GM12878 (cell line): Measurements from ENCODE around the gene SMARCA4. TPM values are rescaled to one million over a fixed set of nuclear protein-coding genes. Genes with fewer than 3 reads are reported as not detected.

Experiments
- ATAC-seq: fragments of 200-7000 bp; cut with Tn5 transposase; 3 replicates; pipeline ENCODE4 v1.9.1; 2020; ENCODE audit warnings: mild to moderate bottlenecking, moderate library complexity
- BruUV-seq: library from RNA; stranded (reverse); fragments of 400-500 nt; replicated peaks from 2 replicates; lab custom pipeline; 2021; lab: Mats Ljungman, UMichigan
- CTCF ChIA-PET: fragments of 300-600 bp; sonication (Branson Sonifier 250); formaldehyde crosslinking; extraction: SDS; loops from one replicate; lab custom pipeline; 2021; ENCODE audit warnings: inconsistent platforms; lab: Yijun Ruan, JAX
- POLR2A ChIA-PET: fragments of 350-600 bp; formaldehyde crosslinking; extraction: SDS; loops from one replicate; lab custom pipeline; 2021; ENCODE audit warnings: inconsistent platforms; lab: Charles Lee
- RAD21 ChIA-PET: fragments of 300-600 bp; sonication (Branson Sonifier 250); formaldehyde crosslinking; loops from one replicate; lab custom pipeline; 2023; ENCODE audit warnings: antibody characterized with exemption; ENCODE audit not compliant: unreplicated experiment; lab: Charles Lee
- SMC1A ChIA-PET: fragments of 300-600 bp; sonication (Branson Sonifier 250); formaldehyde crosslinking; loops from one replicate; lab custom pipeline; 2023; ENCODE audit not compliant: unreplicated experiment, uncharacterized antibody; lab: Charles Lee
- DNase-seq: peaks from one replicate; pipeline ENCODE4 v3.0.0-alpha.2; 2011; ENCODE audit warnings: low read depth, low spot score
- FAIRE-seq: peaks from 3 replicates; lab custom pipeline; 2011; peaks lifted over from hg19 to GRCh38; lab: Jason Lieb, UNC
- H2AFZ ChIP-seq: 2 replicates; pipeline ENCODE4 v1.6.0; 2011; ENCODE audit warnings: low read depth, low read length, control low read depth; ENCODE audit not compliant: control insufficient read depth
- H3K27ac ChIP-seq: 2 replicates; pipeline ENCODE4 v1.5.1; 2011; ENCODE audit warnings: control low read depth; ENCODE audit not compliant: control insufficient read depth, insufficient read depth
- H3K27me3 ChIP-seq, 2 experiments: replicated peaks in 1 of 2; 2 replicates each; pipeline versions ENCODE4 v1.6.0 to v1.6.1; 2011; ENCODE audit warnings: low read length in 1 of 2; ENCODE audit not compliant: control insufficient read depth in 2 of 2, insufficient read depth in 2 of 2
- H3K36me3 ChIP-seq, 2 experiments: 2 replicates each; pipeline ENCODE4 v1.5.1; 2011; ENCODE audit warnings: low read length in 1 of 2; ENCODE audit not compliant: control insufficient read depth in 2 of 2, insufficient read depth in 2 of 2
- H3K4me1 ChIP-seq: 2 replicates; pipeline ENCODE4 v1.6.1; 2011; ENCODE audit warnings: mild to moderate bottlenecking, low read length, moderate library complexity, mixed read lengths; ENCODE audit not compliant: control insufficient read depth, insufficient read depth
- H3K4me2 ChIP-seq: 2 replicates; pipeline ENCODE4 v1.6.0; 2011; ENCODE audit warnings: control low read depth; ENCODE audit not compliant: control insufficient read depth, insufficient read depth
- H3K4me3 ChIP-seq: fragments of 200-600 bp; sonication (generic); 2 replicates; pipeline ENCODE4 v1.5.1; 2016
- H3K79me2 ChIP-seq: 2 replicates; pipeline ENCODE4 v1.6.0; 2011; ENCODE audit warnings: low read length; ENCODE audit not compliant: control insufficient read depth, insufficient read depth
- H3K9ac ChIP-seq: 2 replicates; pipeline ENCODE4 v1.8.0; 2011; ENCODE audit warnings: low read length, control low read depth, mixed read lengths; ENCODE audit not compliant: control insufficient read depth, insufficient read depth
- H3K9me3 ChIP-seq: replicated peaks from 3 replicates; pipeline ENCODE4 v1.5.1; 2011; ENCODE audit warnings: mild to moderate bottlenecking, low read length; ENCODE audit not compliant: control insufficient read depth, insufficient read depth
- H4K20me1 ChIP-seq: 2 replicates; pipeline ENCODE4 v1.6.0; 2011; ENCODE audit not compliant: control insufficient read depth, insufficient read depth
- CBFB ChIP-seq: IDR thresholded peaks from 2 replicates; pipeline ENCODE4 v1.6.1; 2016; ENCODE audit warnings: antibody characterized with exemption, low read depth
- CEBPZ ChIP-seq: fragments of 150-350 bp; IDR thresholded peaks from 2 replicates; pipeline ENCODE4 v1.6.1; 2016; ENCODE audit warnings: low read depth, low read length
- CHD1 ChIP-seq: IDR thresholded peaks from 2 replicates; pipeline ENCODE4 v1.6.1; 2012; ENCODE audit warnings: low read depth, low read length, improper control_type of control experiment
- DPF2 ChIP-seq: fragments of 450-650 bp; IDR thresholded peaks from 2 replicates; pipeline ENCODE4 v1.6.1; 2017; ENCODE audit warnings: mild to moderate bottlenecking
- GABPA ChIP-seq: IDR thresholded peaks from 2 replicates; pipeline ENCODE4 v1.6.1; 2014; ENCODE audit warnings: antibody characterized with exemption, low read depth, mild to moderate bottlenecking, inconsistent platforms
- MTA2 ChIP-seq: fragments of 450-650 bp; IDR thresholded peaks from 2 replicates; pipeline ENCODE4 v1.6.1; 2016; ENCODE audit warnings: low read depth, mild to moderate bottlenecking, moderate library complexity
- MTA3 ChIP-seq: IDR thresholded peaks from 2 replicates; pipeline ENCODE4 v1.6.1; 2012; ENCODE audit warnings: low read length, inconsistent platforms, borderline replicate concordance
- POLR2A ChIP-seq: IDR thresholded peaks from 2 replicates; pipeline ENCODE4 v1.6.1; 2011; ENCODE audit warnings: low read depth, mild to moderate bottlenecking, low read length
- WRNIP1 ChIP-seq: IDR thresholded peaks from 2 replicates; pipeline ENCODE4 v1.6.1; 2011; ENCODE audit warnings: low read depth, low read length, improper control_type of control experiment, borderline replicate concordance
- ZNF687 ChIP-seq: fragments of 450-650 bp; IDR thresholded peaks from 2 replicates; pipeline ENCODE4 v1.6.1; 2017; ENCODE audit warnings: mild to moderate bottlenecking, moderate library complexity
- WGBS: methylation state at CpG from one replicate; pipeline ENCODE4 v1.1.6; 2016; ENCODE audit warnings: low lambda C conversion rate; ENCODE audit not compliant: insufficient replicate concordance, insufficient coverage; ENCODE audit errors: missing lambda C conversion rate; 5-methylcytosine and 5-hydroxymethylcytosine counted together
- in situ Hi-C: fragments of 300-500 bp; cut with MboI; formaldehyde crosslinking; loops from 9 replicates; pipeline ENCODE4 v1.14.3; 2018; ENCODE audit warnings: mixed read lengths
- intact Hi-C: fragments of 100-400 bp; cut with micrococcal nuclease; formaldehyde crosslinking; loops from one replicate; pipeline ENCODE4 v1.14.2; 2022; ENCODE audit not compliant: unreplicated experiment
- polyA plus RNA-seq, 11 experiments: library from polyadenylated mRNA; depleted of rRNA in 4 of 11; unstranded in 6 of 11; stranded (reverse) in 5 of 11; fragments of >200 nt; fragmentation: Nextera tagmentation in 4 of 11; fragmentation: Illumina TruSeq in 1 of 11; extraction: Ambion mirVana in 4 of 11; extraction: Trizol in 1 of 11; gene quantifications; 1 replicate in 1 of 11; 2 replicates in 10 of 11; pipeline versions ENCODE4 v1.2.1 to v1.2.3, GENCODE V29; 2011 to 2016; ENCODE audit warnings: inconsistent platforms in 2 of 11, missing spikeins in 2 of 11, low read depth in 1 of 11
- total RNA-seq, 4 experiments: library from RNA; depleted of rRNA in 3 of 4; stranded (reverse); fragments of >200 nt in 3 of 4; fragmentation: Illumina TruSeq in 1 of 4; extraction: Trizol in 1 of 4; gene quantifications; 2 replicates each; pipeline versions ENCODE4 v1.2.1 to v1.2.3, GENCODE V29; 2013 to 2021

The SMARCA4 gene
- total and polyA plus RNA-seq, 10 of the 15 experiments (the other 5 are each of a cell fraction or from before 2014, with no cell fraction given), result 22.4 to 175 (median 57.4) TPM

- CTCF ChIA-PET, result interaction anchor here (1.9 to 2.4 kb wide), 3 partner anchors 57 to 156 kb away, joined by 7 to 10 read pairs (median 10); no protein-coding TSS in a partner anchor
- peaks cover 45% of the 10 kb centered on the region for H3K4me1 ChIP-seq
- no peak overlapping the region; the same call in 1 of the 2 replicates for H3K4me3 ChIP-seq
- WGBS, result 2% methylated on average over 6 of the region's 6 CpGs
- no peaks in the 10 kb centered on the region for H3K27me3 ChIP-seq
- FAIRE-seq (no peak), DNase-seq (no peak), ATAC-seq (no peak)
- H3K9ac ChIP-seq, result peak overlapping the region; percentile 91
- SMC1A ChIA-PET, result interaction anchor here (0.7 to 3.4 kb wide), 2 partner anchors 46 to 56 kb away, joined by 3 to 8 read pairs; no protein-coding TSS in a partner anchor
- H3K9me3 ChIP-seq, result no peaks in the 10 kb centered on the region
- RAD21 ChIA-PET, result interaction anchor here (0.8 to 2.9 kb wide), 5 partner anchors 56 to 219 kb away, joined by 3 to 15 read pairs (median 6); no protein-coding TSS in a partner anchor
- peaks cover 0 to 11% of the 10 kb centered on the region in 2 experiments; a peak in 1 of 4 replicates for H3K36me3 ChIP-seq
- H3K79me2 ChIP-seq, result peaks cover 71% of the 10 kb centered on the region
- peak overlapping the region; percentile 91 for H3K27ac ChIP-seq
- H2AFZ ChIP-seq, result no peak overlapping the region
- H4K20me1 ChIP-seq, result no peaks in the 10 kb centered on the region; the same call in none of the 2 replicates
- in situ Hi-C loops, result no loop called here
- TF ChIP-seq CBFB, result no peak
- TF ChIP-seq MTA2, result no peak
- TF ChIP-seq DPF2, result no peak
- TF ChIP-seq WRNIP1, result 0 out of 2 replicates have a peak, but pooled peaks have one; percentile 12
- TF ChIP-seq POLR2A, result 0 out of 2 replicates have a peak, but pooled peaks have one; percentile 6
- no peak for TF ChIP-seq CHD1
- TF ChIP-seq MTA3, result 0 out of 2 replicates have a peak, but pooled peaks have one; percentile 1
- TF ChIP-seq CEBPZ, result no peak
- TF ChIP-seq ZNF687, result no peak
- TF ChIP-seq GABPA, result no peak
- BruUV-seq, result no TSS peak
- POLR2A ChIA-PET, result interaction anchor here (1.0 to 1.4 kb wide), 2 partner anchors 88 to 124 kb away, joined by 3 to 4 read pairs; no protein-coding TSS in a partner anchor
- peak overlapping the region; percentile 100 for H3K4me2 ChIP-seq
- intact Hi-C loops, result loop anchor here (5.0 to 10.0 kb wide), 3 partner anchors 215 to 1693 kb away; partner anchors contain the start of gene DNM2
Observed at GRCh38 chr19:11092181-11092538, 131.3 kb downstream of the SMARCA4 start.
